CD4-positive, alpha-beta memory T cell (primary cell): ENCODE data around the gene KRT84. TPM values are rescaled to one million over a fixed set of nuclear protein-coding genes. Genes with fewer than 3 reads are reported as not detected.

Source experiments
- CTCF ChIA-PET: fragments of 350-600 bp; sonication (Branson Sonifier 250); formaldehyde crosslinking; loops from one replicate; lab custom pipeline; 2021; ENCODE audit warnings: inconsistent platforms; ENCODE audit not compliant: partially characterized antibody; lab: Charles Lee
- POLR2A ChIA-PET: fragments of 350-600 bp; sonication (Branson Sonifier 250); formaldehyde crosslinking; loops from one replicate; lab custom pipeline; 2021; ENCODE audit not compliant: partially characterized antibody; lab: Charles Lee
- DNase-seq, 5 donors: peaks; one replicate each; pipeline versions ENCODE4 v3.0.0 to v3.0.0-alpha.2; 2020 to 2022; ENCODE audit warnings: mixed read lengths in 1 of 5
- H3K27ac ChIP-seq: one replicate; pipeline ENCODE4 v1.7.0; 2013; ENCODE audit warnings: low read depth, low read length
- H3K27me3 ChIP-seq: 2 replicates; pipeline ENCODE4 v1.7.0; 2013; ENCODE audit warnings: mild to moderate bottlenecking, low read length, moderate library complexity; ENCODE audit not compliant: insufficient read depth
- H3K36me3 ChIP-seq: 2 replicates; pipeline ENCODE4 v1.7.0; 2013; ENCODE audit warnings: mild to moderate bottlenecking, low read length, moderate library complexity; ENCODE audit not compliant: insufficient read depth
- H3K4me1 ChIP-seq: 2 replicates; pipeline ENCODE4 v1.7.0; 2013; ENCODE audit warnings: mild to moderate bottlenecking, low read length, moderate library complexity; ENCODE audit not compliant: insufficient read depth
- H3K4me3 ChIP-seq, 2 donors: one replicate each; pipeline ENCODE4 v1.7.0; 2013; ENCODE audit warnings: low read length in 2 of 2, mild to moderate bottlenecking in 1 of 2
- H3K9me3 ChIP-seq, 2 donors: one replicate each; pipeline ENCODE4 v1.7.0; 2013; ENCODE audit warnings: low read length in 2 of 2, control low read depth in 1 of 2; ENCODE audit not compliant: control insufficient read depth in 1 of 2
- H3K27ac Mint-ChIP-seq, 7 donors: one replicate each; pipeline ENCODE4 v1.8.0; 2020 to 2021; ENCODE audit warnings: mixed read lengths in 7 of 7, mild to moderate bottlenecking in 6 of 7, inconsistent platforms in 3 of 7, moderate library complexity in 3 of 7
- H3K27me3 Mint-ChIP-seq, 2 donors: one replicate each; pipeline ENCODE4 v1.8.0; 2020 to 2021; ENCODE audit warnings: mixed read lengths in 2 of 2
- H3K36me3 Mint-ChIP-seq, 2 donors: one replicate each; pipeline ENCODE4 v1.8.0; 2020 to 2021; ENCODE audit warnings: mixed read lengths in 2 of 2, inconsistent platforms in 1 of 2, mild to moderate bottlenecking in 1 of 2
- H3K4me1 Mint-ChIP-seq, 4 donors: one replicate each; pipeline ENCODE4 v1.8.0; 2020 to 2021; ENCODE audit warnings: mixed read lengths in 4 of 4, mild to moderate bottlenecking in 1 of 4
- H3K4me3 Mint-ChIP-seq, 8 donors: one replicate each; pipeline ENCODE4 v1.8.0; 2020 to 2021; ENCODE audit warnings: mixed read lengths in 8 of 8, mild to moderate bottlenecking in 7 of 8, moderate library complexity in 6 of 8, inconsistent platforms in 3 of 8
- H3K9me3 Mint-ChIP-seq, 8 donors: one replicate each; pipeline ENCODE4 v1.8.0; 2020 to 2021; ENCODE audit warnings: mixed read lengths in 8 of 8, mild to moderate bottlenecking in 5 of 8, inconsistent platforms in 3 of 8, moderate library complexity in 1 of 8
- intact Hi-C: fragments of 100-400 bp; cut with micrococcal nuclease; formaldehyde crosslinking; loops from one replicate; pipeline ENCODE4 v1.15.1; 2023
- polyA plus RNA-seq, 2 donors: library from polyadenylated mRNA; unstranded; fragments of 300-500 nt; fragmentation: Illumina TruSeq; gene quantifications; one replicate each; pipeline ENCODE4 v1.2.3, GENCODE V29; 2021
- total RNA-seq, 2 experiments: library from RNA; stranded (reverse); gene quantifications; one replicate each; pipeline ENCODE4 v1.2.3, GENCODE V29; 2021

KRT84 gene
- total and polyA plus RNA-seq, 4 experiments from 2014 or later: not detected

GRCh38 chr12:52401926-52402325, 16.5 kb upstream of the KRT84 start:
- DNase-seq: no peak
- Histone ChIP-seq H3K27me3 (no peaks in the 10 kb centered on the region), H3K4me3 (no peak overlapping the region), H3K4me1 (no peaks in the 10 kb centered on the region), H3K36me3 (no peaks in the 10 kb centered on the region), H3K9me3 (no peaks in the 10 kb centered on the region), H3K27ac (no peak overlapping the region)
- no peaks in the 10 kb centered on the region for H3K36me3 Mint-ChIP-seq
- H3K4me3 Mint-ChIP-seq: no peak overlapping the region
- no peak overlapping the region for H3K27ac Mint-ChIP-seq
- peaks cover 0 to 2% (median 0%) of the 10 kb centered on the region in 4 donors for H3K4me1 Mint-ChIP-seq
- intact Hi-C loops: no loop called here
- ChIA-PET POLR2A (no interaction called here), CTCF (interaction anchor here (1.4 kb wide), 1 partner anchor 377 kb away, joined by 5 read pairs; no protein-coding TSS in a partner anchor)
- H3K27me3 Mint-ChIP-seq: peaks cover 0 to 22% of the 10 kb centered on the region in 2 donors
- H3K9me3 Mint-ChIP-seq: no peaks in the 10 kb centered on the region

DNA sequence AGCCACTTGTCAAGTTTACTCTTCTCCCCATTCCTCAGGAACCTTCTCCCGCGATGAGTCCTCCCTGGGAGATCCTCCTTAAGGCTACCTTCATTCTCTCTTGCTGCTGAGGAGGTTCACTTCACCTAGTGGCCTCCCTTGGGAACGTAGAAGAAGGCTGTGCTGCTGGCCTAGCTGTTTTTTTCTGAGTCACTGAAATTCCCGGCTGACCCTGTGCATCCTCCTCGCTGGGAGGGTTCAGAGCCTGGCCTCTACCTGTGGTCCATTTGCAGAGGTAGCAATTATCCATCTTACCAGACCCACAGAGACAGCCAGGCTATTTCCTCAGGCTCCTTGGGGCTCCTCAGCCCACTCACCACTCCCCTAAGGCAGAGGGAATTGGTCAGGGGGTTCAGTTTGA, 16.1 kb upstream of the KRT84 start:
- H3K9me3 Mint-ChIP-seq: no peaks in the 10 kb centered on the region
- Histone ChIP-seq H3K9me3 (no peaks in the 10 kb centered on the region), H3K4me1 (no peaks in the 10 kb centered on the region), H3K4me3 (no peak overlapping the region), H3K27me3 (no peaks in the 10 kb centered on the region), H3K36me3 (no peaks in the 10 kb centered on the region), H3K27ac (no peak overlapping the region)
- no peak overlapping the region for H3K4me3 Mint-ChIP-seq
- H3K4me1 Mint-ChIP-seq: peaks cover 0 to 2% (median 0%) of the 10 kb centered on the region in 4 donors
- peaks cover 0 to 22% of the 10 kb centered on the region in 2 donors for H3K27me3 Mint-ChIP-seq
- CTCF ChIA-PET: interaction anchor here (1.4 kb wide), 1 partner anchor 377 kb away, joined by 5 read pairs; no protein-coding TSS in a partner anchor
- no peak for DNase-seq
- no peaks in the 10 kb centered on the region for H3K36me3 Mint-ChIP-seq
- intact Hi-C loops: no loop called here
- H3K27ac Mint-ChIP-seq: no peak overlapping the region
- POLR2A ChIA-PET: no interaction called here

- ChIA-PET POLR2A (no interaction called here), CTCF (interaction anchor here (1.4 kb wide), 1 partner anchor 376 kb away, joined by 5 read pairs; no protein-coding TSS in a partner anchor)
- Histone ChIP-seq H3K9me3 (no peaks in the 10 kb centered on the region), H3K4me1 (no peaks in the 10 kb centered on the region), H3K27me3 (no peaks in the 10 kb centered on the region), H3K4me3 (no peak overlapping the region), H3K36me3 (no peaks in the 10 kb centered on the region), H3K27ac (no peak overlapping the region)
- Mint-ChIP-seq H3K27ac (no peak overlapping the region), H3K4me3 (no peak overlapping the region), H3K36me3 (no peaks in the 10 kb centered on the region), H3K27me3 (peaks cover 0 to 22% of the 10 kb centered on the region in 2 donors), H3K9me3 (no peaks in the 10 kb centered on the region), H3K4me1 (peaks cover 0 to 2% (median 0%) of the 10 kb centered on the region in 4 donors)
- DNase-seq: no peak
- intact Hi-C loops: no loop called here
Observed at GRCh38 chr12:52400906-52401305, 15.5 kb upstream of the KRT84 start.

DNA sequence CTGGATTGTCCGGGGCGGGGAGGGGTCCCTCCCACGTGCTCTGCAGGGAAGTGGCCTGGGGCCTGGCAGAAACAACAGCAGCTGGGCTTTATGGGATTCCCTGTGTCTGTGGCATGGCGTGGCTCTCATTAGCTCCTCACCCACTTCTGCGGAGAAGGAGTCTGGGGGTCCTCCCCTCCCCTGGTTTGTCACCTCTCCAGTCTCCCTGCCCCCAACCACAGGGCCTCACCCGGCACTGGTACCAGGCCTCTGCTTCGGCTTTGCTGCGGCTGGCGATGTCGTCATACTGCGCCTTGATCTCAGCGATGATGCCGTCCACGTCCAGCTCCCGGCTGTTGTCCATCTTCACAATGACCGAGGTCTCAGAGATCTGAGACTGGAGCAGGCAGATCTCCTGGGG, 14.3 kb upstream of the KRT84 start:
- Histone ChIP-seq H3K27me3 (no peaks in the 10 kb centered on the region), H3K4me1 (no peaks in the 10 kb centered on the region), H3K36me3 (no peaks in the 10 kb centered on the region), H3K27ac (no peak overlapping the region), H3K9me3 (no peaks in the 10 kb centered on the region), H3K4me3 (no peak overlapping the region)
- POLR2A ChIA-PET: no interaction called here
- intact Hi-C loops: no loop called here
- Mint-ChIP-seq H3K36me3 (no peaks in the 10 kb centered on the region), H3K27ac (no peak overlapping the region), H3K4me3 (no peak overlapping the region), H3K9me3 (no peaks in the 10 kb centered on the region), H3K27me3 (peaks cover 0 to 20% of the 10 kb centered on the region in 2 donors), H3K4me1 (peaks cover 0 to 2% (median 0%) of the 10 kb centered on the region in 4 donors)
- CTCF ChIA-PET: no interaction called here
- no peak for DNase-seq

DNA sequence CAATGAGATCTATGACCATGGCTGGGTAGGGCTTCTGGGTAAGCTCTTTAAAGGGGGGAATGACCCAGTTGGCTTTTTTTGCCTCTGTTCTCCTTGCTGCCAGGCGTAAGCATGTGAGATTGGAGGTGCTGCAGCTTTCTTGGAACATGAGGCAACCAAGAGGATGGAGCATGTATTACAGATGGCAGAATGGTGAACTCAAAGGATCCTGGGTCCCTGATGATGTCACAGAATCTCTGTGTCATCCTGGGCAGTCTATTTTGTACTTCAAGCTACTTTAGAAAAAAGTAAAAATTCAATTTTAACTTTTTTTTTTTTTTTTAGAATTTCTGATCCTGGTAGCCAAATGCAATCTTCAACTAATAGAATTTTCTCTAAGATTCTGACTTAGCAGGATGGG, 12.7 kb upstream of the KRT84 start:
- DNase-seq: no peak
- no peaks in the 10 kb centered on the region for H3K9me3 Mint-ChIP-seq
- no peaks in the 10 kb centered on the region for H3K4me1 ChIP-seq
- CTCF ChIA-PET: no interaction called here
- no peak overlapping the region for H3K27ac Mint-ChIP-seq
- no peaks in the 10 kb centered on the region for H3K36me3 Mint-ChIP-seq
- H3K4me3 ChIP-seq: no peak overlapping the region
- no peak overlapping the region for H3K27ac ChIP-seq
- intact Hi-C loops: no loop called here
- no peaks in the 10 kb centered on the region for H3K36me3 ChIP-seq
- H3K27me3 ChIP-seq: no peaks in the 10 kb centered on the region
- H3K4me3 Mint-ChIP-seq: no peak overlapping the region
- POLR2A ChIA-PET: no interaction called here
- H3K4me1 Mint-ChIP-seq: peaks cover 0 to 2% (median 0%) of the 10 kb centered on the region in 4 donors
- peaks cover 0 to 20% of the 10 kb centered on the region in 2 donors for H3K27me3 Mint-ChIP-seq
- no peaks in the 10 kb centered on the region for H3K9me3 ChIP-seq

GRCh38 chr12:52396656-52397055, 11.2 kb upstream of the KRT84 start:
- Mint-ChIP-seq H3K36me3 (no peaks in the 10 kb centered on the region), H3K27ac (no peak overlapping the region), H3K4me3 (no peak overlapping the region), H3K4me1 (peaks cover 0 to 2% (median 0%) of the 10 kb centered on the region in 4 donors), H3K9me3 (no peaks in the 10 kb centered on the region), H3K27me3 (peaks cover 0 to 19% of the 10 kb centered on the region in 2 donors)
- DNase-seq: no peak
- Histone ChIP-seq H3K27me3 (no peaks in the 10 kb centered on the region), H3K36me3 (no peaks in the 10 kb centered on the region), H3K4me1 (no peaks in the 10 kb centered on the region), H3K4me3 (no peak overlapping the region), H3K27ac (no peak overlapping the region), H3K9me3 (no peaks in the 10 kb centered on the region)
- POLR2A ChIA-PET: no interaction called here
- CTCF ChIA-PET: no interaction called here
- intact Hi-C loops: no loop called here

GRCh38 chr12:52395761-52396434, 10.4 kb upstream of the KRT84 start:
- Histone ChIP-seq H3K4me3 (no peak overlapping the region), H3K36me3 (no peaks in the 10 kb centered on the region), H3K9me3 (no peaks in the 10 kb centered on the region), H3K27ac (no peak overlapping the region), H3K4me1 (no peaks in the 10 kb centered on the region), H3K27me3 (no peaks in the 10 kb centered on the region)
- CTCF ChIA-PET: interaction anchor here (0.7 kb wide), 1 partner anchor 11 kb away, joined by 3 read pairs; the partner anchor contains the start of gene KRT84
- Mint-ChIP-seq H3K27ac (peak overlapping the region in 1 of 7 donors; percentile 30), H3K36me3 (no peaks in the 10 kb centered on the region), H3K27me3 (peaks cover 0 to 15% of the 10 kb centered on the region in 2 donors), H3K9me3 (no peaks in the 10 kb centered on the region), H3K4me1 (peaks cover 0 to 2% (median 0%) of the 10 kb centered on the region in 4 donors), H3K4me3 (no peak overlapping the region)
- intact Hi-C loops: no loop called here
- POLR2A ChIA-PET: no interaction called here
- no peak for DNase-seq
